Prostate gland (tissue), 2 donors: Measurements from ENCODE around the gene MAP6. TPM values are rescaled to one million over a fixed set of nuclear protein-coding genes. Genes with fewer than 3 reads are reported as not detected.
"Not testable (repeated sequence)": the region's sequence is repeated elsewhere in the genome, so short reads cannot be mapped to it uniquely, and the experiment has no call there.

Source experiments
- DNase-seq: peaks from one replicate; pipeline ENCODE4 v3.0.0-alpha.2; 2019; ENCODE audit warnings: low spot score
- H3K27ac ChIP-seq, 2 donors: fragments of 200-600 bp; sonication (generic); 2 replicates each; pipeline ENCODE4 v1.5.1; 2017 to 2019
- H3K27me3 ChIP-seq: fragments of 200-600 bp; sonication (generic); replicated peaks from 2 replicates; pipeline ENCODE4 v1.5.1; 2019; ENCODE audit not compliant: insufficient read depth
- H3K36me3 ChIP-seq, 2 donors: fragments of 200-600 bp; sonication (generic); 1 replicate in 1 of 2; 2 replicates in 1 of 2; pipeline versions ENCODE4 v1.5.1 to v1.8.1; 2017 to 2019
- H3K4me1 ChIP-seq: fragments of 200-600 bp; sonication (generic); replicated peaks from 2 replicates; pipeline ENCODE4 v1.5.1; 2019
- H3K4me3 ChIP-seq, 2 donors: fragments of 200-600 bp; sonication (generic); 2 replicates each; pipeline ENCODE4 v1.5.1; 2017 to 2019
- H3K9me3 ChIP-seq: fragments of 200-600 bp; sonication (generic); 2 replicates; pipeline ENCODE4 v1.5.1; 2017
- CTCF ChIP-seq, 4 experiments: fragments of 200-600 bp in 2 of 4; fragments of 450-650 bp in 2 of 4; sonication (generic) in 2 of 4; IDR thresholded peaks; 1 replicate in 3 of 4; 2 replicates in 1 of 4; pipeline ENCODE4 v1.5.1; 2016 to 2019; ENCODE audit warnings: antibody characterized with exemption in 4 of 4, mild to moderate bottlenecking in 2 of 4, moderate library complexity in 2 of 4
- POLR2A ChIP-seq: fragments of 450-650 bp; IDR thresholded peaks from one replicate; pipeline ENCODE4 v1.6.1; 2016; ENCODE audit warnings: antibody characterized with exemption, mild to moderate bottlenecking
- POLR2AphosphoS5 ChIP-seq: sonication (generic); formaldehyde crosslinking; IDR thresholded peaks from one replicate; pipeline ENCODE4 v1.6.1; 2017; ENCODE audit warnings: antibody characterized with exemption
- WGBS: methylation state at CpG from one replicate; pipeline ENCODE4 v1.1.5; 2018; 5-methylcytosine and 5-hydroxymethylcytosine counted together
- intact Hi-C: fragments of 100-400 bp; cut with DNase I; formaldehyde crosslinking; loops from one replicate; pipeline ENCODE4 v1.14.2; 2022
- total RNA-seq, 2 donors: library from RNA; depleted of rRNA; stranded (reverse); fragments of >200 nt; gene quantifications; one replicate each; pipeline ENCODE4 v1.1.0, GENCODE V29; 2016

The MAP6 gene
- total RNA-seq, 2 donors from 2014 or later, result 15.8 to 21.5 TPM

- H3K36me3 ChIP-seq, result no peaks in the 10 kb centered on the region
Measured at GRCh38 chr11:75691804-75692203, 23.0 kb upstream of the MAP6 start.

GRCh38 chr11:75689863-75690609 is 21.2 kb upstream of the MAP6 start:
- intact Hi-C loops, result no loop called here
- WGBS, result 74% methylated on average over 3 of the region's 3 CpGs
- no peaks in the 10 kb centered on the region for H3K4me1 ChIP-seq

More at GRCh38 chr11:75691804-75692203, 23.0 kb upstream of the MAP6 start:
- Histone ChIP-seq H3K9me3 (no peaks in the 10 kb centered on the region), H3K27me3 (no peaks in the 10 kb centered on the region), H3K4me3 (no peak overlapping the region), H3K27ac (no peak overlapping the region), H3K4me1 (no peaks in the 10 kb centered on the region)
- DNase-seq, result no peak
- TF ChIP-seq POLR2AphosphoS5 (no peak), CTCF (IDR thresholded peaks at IDR 0.05) (no peak), POLR2A (no peak)
- 80% methylated on average over 4 of the region's 4 CpGs for WGBS
- intact Hi-C loops, result no loop called here

DNA sequence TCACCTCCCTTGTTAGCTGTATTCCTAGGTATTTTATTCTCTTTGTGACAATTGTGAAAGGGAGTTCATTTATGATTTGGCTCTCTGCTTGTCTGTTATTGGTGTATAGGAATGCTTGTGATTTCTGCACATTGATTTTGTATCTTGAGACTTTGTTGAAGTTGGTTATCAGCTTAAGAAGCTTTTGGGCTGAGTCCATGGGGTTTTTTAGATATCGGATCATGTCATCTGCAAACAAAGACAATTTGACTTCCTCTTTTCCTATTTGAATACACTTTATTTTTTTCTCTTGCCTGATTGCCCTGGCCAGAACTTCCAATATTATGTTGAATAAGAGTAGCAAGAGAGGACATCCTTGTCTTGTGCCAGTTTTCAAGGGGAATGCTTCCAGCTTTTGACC is 15.0 kb upstream of the MAP6 start:
- H3K27me3 ChIP-seq, intact Hi-C loops, H3K4me1 ChIP-seq, H3K36me3 ChIP-seq, H3K4me3 ChIP-seq, H3K9me3 ChIP-seq, DNase-seq, H3K27ac ChIP-seq: not testable (repeated sequence)
- WGBS, result 90% methylated on average over 1 of the region's 1 CpG

More at GRCh38 chr11:75689863-75690609, 21.2 kb upstream of the MAP6 start:
- Histone ChIP-seq H3K27me3 (no peaks in the 10 kb centered on the region), H3K4me3 (no peak overlapping the region), H3K9me3 (no peaks in the 10 kb centered on the region), H3K27ac (no peak overlapping the region), H3K36me3 (no peaks in the 10 kb centered on the region)
- no peak for TF ChIP-seq POLR2AphosphoS5
- TF ChIP-seq CTCF (IDR thresholded peaks at IDR 0.05), result no peak
- no peak for TF ChIP-seq POLR2A
- DNase-seq, result no peak

DNA sequence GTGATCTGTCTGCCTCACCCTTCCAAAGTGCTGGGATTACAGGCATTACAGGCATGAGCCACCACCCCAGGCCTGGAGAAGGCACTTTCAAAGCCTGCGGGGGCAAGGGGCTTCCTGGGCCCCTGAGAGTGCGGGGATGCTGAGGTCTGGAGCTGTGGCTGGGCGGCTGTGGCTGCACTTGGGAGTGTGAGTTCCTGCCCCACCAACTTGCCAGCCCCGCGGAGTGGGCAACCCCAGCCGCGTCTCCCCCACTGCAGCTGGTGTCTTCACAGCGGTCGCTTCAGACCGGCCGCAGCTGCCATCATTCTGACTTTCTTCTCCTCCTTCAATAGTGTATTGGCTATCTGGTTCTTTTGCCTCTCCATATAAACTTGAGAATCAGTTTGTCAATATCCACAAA is 10.7 kb upstream of the MAP6 start:
- no peaks in the 10 kb centered on the region for H3K27me3 ChIP-seq
- no peak overlapping the region for H3K27ac ChIP-seq
- WGBS, result 86% methylated on average over 11 of the region's 11 CpGs
- H3K36me3 ChIP-seq, result no peaks in the 10 kb centered on the region
- intact Hi-C loops, result no loop called here
- TF ChIP-seq CTCF (IDR thresholded peaks at IDR 0.05), result no peak
- TF ChIP-seq POLR2AphosphoS5, result no peak
- TF ChIP-seq POLR2A, result no peak
- H3K4me1 ChIP-seq, result no peaks in the 10 kb centered on the region
- DNase-seq, result no peak
- no peak overlapping the region for H3K4me3 ChIP-seq
- no peaks in the 10 kb centered on the region for H3K9me3 ChIP-seq

DNA sequence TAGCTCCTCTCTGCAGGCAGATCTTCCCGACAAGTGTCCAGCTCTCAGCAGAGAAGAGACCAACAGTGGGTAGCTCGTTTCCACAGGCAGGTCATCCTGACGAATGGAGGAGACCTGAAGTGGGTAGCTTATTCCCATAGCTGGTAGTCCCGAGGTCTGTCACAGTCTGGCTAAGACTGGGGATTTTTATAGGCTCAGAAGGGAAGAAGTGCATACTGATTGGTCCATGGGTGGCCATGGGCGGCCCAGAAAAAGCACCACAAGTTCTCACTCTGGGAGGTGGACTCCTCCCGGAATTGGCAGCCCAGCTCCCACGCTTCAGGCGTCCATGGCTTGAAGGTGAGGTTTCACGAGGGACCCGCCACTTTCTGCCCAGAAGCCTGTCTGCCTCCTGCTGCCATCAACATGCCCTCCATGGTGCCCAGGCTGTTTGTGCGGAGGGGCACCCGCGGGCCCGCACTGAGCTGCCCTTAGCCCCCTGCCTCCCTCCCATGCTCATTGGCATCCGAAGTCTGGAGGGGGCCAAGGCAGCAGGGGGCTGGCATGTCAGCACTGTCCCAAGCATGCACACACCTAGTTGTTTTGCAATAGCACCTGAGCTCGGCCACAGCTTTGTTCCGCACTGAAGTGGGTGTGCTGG is 9.9 kb upstream of the MAP6 start:
- TF ChIP-seq POLR2A (no peak), CTCF (IDR thresholded peaks at IDR 0.05) (no peak), POLR2AphosphoS5 (no peak)
- Histone ChIP-seq H3K9me3 (no peaks in the 10 kb centered on the region), H3K27me3 (no peaks in the 10 kb centered on the region), H3K36me3 (no peaks in the 10 kb centered on the region), H3K4me1 (no peaks in the 10 kb centered on the region), H3K4me3 (no peak overlapping the region), H3K27ac (no peak overlapping the region)
- DNase-seq, result no peak
- intact Hi-C loops, result no loop called here
- 76% methylated on average over 14 of the region's 17 CpGs for WGBS
